Astrocyte (in vitro differentiated cells and primary cell): ENCODE results near the gene AP5S1. TPM values are rescaled to one million over a fixed set of nuclear protein-coding genes. Genes with fewer than 3 reads are reported as not detected.
A peak's percentile ranks its signal among the peaks of the same experiment; 100 is the strongest.

Experiments
- DNase-seq: peaks from one replicate; pipeline ENCODE4 v3.0.0-alpha.2; 2010; ENCODE audit warnings: low read depth
- FAIRE-seq: peaks from 2 replicates; lab custom pipeline; 2011; peaks lifted over from hg19 to GRCh38; lab: Jason Lieb, UNC
- H2AFZ ChIP-seq: 2 replicates; pipeline ENCODE4 v1.6.0; 2012; ENCODE audit warnings: low read depth, low read length, inconsistent platforms
- H3K27ac ChIP-seq: 2 replicates; pipeline ENCODE4 v1.5.1; 2011; ENCODE audit warnings: low read depth, low read length, inconsistent platforms
- H3K27me3 ChIP-seq: 2 replicates; pipeline ENCODE4 v1.6.0; 2011; ENCODE audit warnings: low read length, inconsistent platforms; ENCODE audit not compliant: insufficient read depth
- H3K36me3 ChIP-seq: 2 replicates; pipeline ENCODE4 v1.5.1; 2011; ENCODE audit warnings: low read length, inconsistent platforms; ENCODE audit not compliant: insufficient read depth
- H3K4me1 ChIP-seq: 2 replicates; pipeline ENCODE4 v1.5.1; 2011; ENCODE audit warnings: low read length, inconsistent platforms; ENCODE audit not compliant: insufficient read depth
- H3K4me2 ChIP-seq: 2 replicates; pipeline ENCODE4 v1.6.0; 2012; ENCODE audit warnings: low read length, inconsistent platforms
- H3K4me3 ChIP-seq: 2 replicates; pipeline ENCODE4 v1.5.1; 2011; ENCODE audit warnings: low read depth, mild to moderate bottlenecking, low read length, inconsistent platforms; ENCODE audit not compliant: insufficient read depth
- H3K79me2 ChIP-seq: 2 replicates; pipeline ENCODE4 v1.6.0; 2012; ENCODE audit warnings: mild to moderate bottlenecking, low read length, inconsistent platforms; ENCODE audit not compliant: insufficient read depth
- H3K9ac ChIP-seq: 2 replicates; pipeline ENCODE4 v1.6.0; 2012; ENCODE audit warnings: mild to moderate bottlenecking, low read length, inconsistent platforms
- H3K9me3 ChIP-seq: 2 replicates; pipeline ENCODE4 v1.5.1; 2012; ENCODE audit warnings: low read depth, mild to moderate bottlenecking, low read length, inconsistent platforms; ENCODE audit not compliant: insufficient read depth
- H4K20me1 ChIP-seq: 2 replicates; pipeline ENCODE4 v1.6.0; 2012; ENCODE audit warnings: low read length, inconsistent platforms; ENCODE audit not compliant: insufficient read depth
- H3K27ac Mint-ChIP-seq: one replicate; pipeline ENCODE4 v1.8.0; 2021; ENCODE audit warnings: mild to moderate bottlenecking, mixed read lengths; ENCODE audit not compliant: unreplicated experiment
- H3K27me3 Mint-ChIP-seq: one replicate; pipeline ENCODE4 v1.8.0; 2021; ENCODE audit warnings: low read depth, mixed read lengths; ENCODE audit not compliant: unreplicated experiment
- H3K36me3 Mint-ChIP-seq: one replicate; pipeline ENCODE4 v1.8.0; 2021; ENCODE audit warnings: low read depth, mixed read lengths; ENCODE audit not compliant: unreplicated experiment
- H3K4me1 Mint-ChIP-seq: one replicate; pipeline ENCODE4 v1.8.0; 2021; ENCODE audit warnings: low read depth, mixed read lengths; ENCODE audit not compliant: unreplicated experiment
- H3K4me3 Mint-ChIP-seq: one replicate; pipeline ENCODE4 v1.8.0; 2021; ENCODE audit warnings: mild to moderate bottlenecking, moderate library complexity, mixed read lengths; ENCODE audit not compliant: unreplicated experiment
- H3K9me3 Mint-ChIP-seq: one replicate; pipeline ENCODE4 v1.8.0; 2021; ENCODE audit warnings: mild to moderate bottlenecking, mixed read lengths; ENCODE audit not compliant: unreplicated experiment
- EZH2 ChIP-seq: IDR thresholded peaks from 2 replicates; pipeline ENCODE4 v1.6.1; 2012; ENCODE audit warnings: mild to moderate bottlenecking, low read length, inconsistent platforms; ENCODE audit not compliant: insufficient read depth
- total RNA-seq: library from RNA; stranded (reverse); gene quantifications from 2 replicates; pipeline ENCODE4 v1.2.1, GENCODE V29; 2021
- TF ChIP-seq, protein P1 (sequence below): IDR thresholded peaks from 2 replicates; pipeline ENCODE4 v1.5.1; 2011; ENCODE audit warnings: low read depth, mild to moderate bottlenecking, inconsistent platforms, low read length, moderate library complexity; ENCODE audit not compliant: insufficient read depth

AP5S1 gene
- total RNA-seq, 1 donor from 2014 or later: 12.6 TPM

DNA sequence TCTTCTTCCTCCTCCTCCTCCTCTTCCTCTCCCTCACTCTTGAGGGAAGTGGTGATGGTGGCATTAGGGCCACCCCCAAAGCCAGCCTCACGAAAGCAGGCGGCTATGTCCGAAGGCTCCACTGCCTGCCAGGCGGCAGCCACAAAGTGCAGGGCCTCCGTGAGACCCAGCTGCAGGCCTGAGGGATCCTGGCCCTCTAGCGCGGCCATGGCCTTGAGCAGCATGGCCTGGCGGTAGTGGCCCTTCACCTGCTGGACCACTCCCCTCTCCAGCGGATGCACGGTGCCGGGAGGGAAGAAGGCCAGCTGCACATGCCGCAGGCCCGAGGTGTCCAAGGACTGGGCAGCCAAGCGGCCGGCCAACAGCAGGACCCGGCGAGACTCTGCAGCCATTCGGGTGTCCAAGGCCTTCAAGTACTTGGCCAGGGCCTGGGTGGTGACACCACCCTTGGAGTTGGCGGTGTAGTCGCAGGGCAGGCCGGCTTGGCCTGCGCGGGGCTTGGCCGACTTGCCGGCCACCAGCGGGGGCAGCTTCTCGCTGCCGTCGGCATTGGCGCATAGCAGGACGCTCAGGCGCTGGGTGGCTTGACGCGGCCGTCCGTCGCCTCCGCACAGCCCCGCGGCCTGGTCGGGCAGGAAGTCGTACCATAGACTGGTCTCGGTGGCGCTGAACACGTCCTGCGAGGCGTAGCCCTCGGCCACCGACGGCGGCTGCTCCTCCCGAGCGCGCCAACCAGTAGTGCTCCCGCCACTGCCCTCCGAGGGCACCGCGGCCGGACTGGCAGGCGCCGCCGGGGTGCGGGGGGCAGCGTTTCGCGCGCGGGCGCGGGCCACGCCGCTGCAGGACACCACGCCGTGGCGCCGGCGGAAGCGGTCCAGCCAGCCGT lies 34.9 kb upstream of the AP5S1 start:
- Histone ChIP-seq H3K4me1 (peaks cover 18% of the 10 kb centered on the region), H3K9me3 (no peaks in the 10 kb centered on the region), H3K4me3 (peak overlapping the region; percentile 70), H4K20me1 (peaks cover 48% of the 10 kb centered on the region), H3K4me2 (peak overlapping the region; percentile 97), H3K79me2 (peaks cover 35% of the 10 kb centered on the region), H3K9ac (peak overlapping the region; percentile 85), H3K36me3 (no peaks in the 10 kb centered on the region), H3K27me3 (no peaks in the 10 kb centered on the region), H3K27ac (peak overlapping the region; percentile 64), H2AFZ (peak overlapping the region; percentile 63)
- TF ChIP-seq EZH2: no peak
- TF ChIP-seq, protein P1, sequence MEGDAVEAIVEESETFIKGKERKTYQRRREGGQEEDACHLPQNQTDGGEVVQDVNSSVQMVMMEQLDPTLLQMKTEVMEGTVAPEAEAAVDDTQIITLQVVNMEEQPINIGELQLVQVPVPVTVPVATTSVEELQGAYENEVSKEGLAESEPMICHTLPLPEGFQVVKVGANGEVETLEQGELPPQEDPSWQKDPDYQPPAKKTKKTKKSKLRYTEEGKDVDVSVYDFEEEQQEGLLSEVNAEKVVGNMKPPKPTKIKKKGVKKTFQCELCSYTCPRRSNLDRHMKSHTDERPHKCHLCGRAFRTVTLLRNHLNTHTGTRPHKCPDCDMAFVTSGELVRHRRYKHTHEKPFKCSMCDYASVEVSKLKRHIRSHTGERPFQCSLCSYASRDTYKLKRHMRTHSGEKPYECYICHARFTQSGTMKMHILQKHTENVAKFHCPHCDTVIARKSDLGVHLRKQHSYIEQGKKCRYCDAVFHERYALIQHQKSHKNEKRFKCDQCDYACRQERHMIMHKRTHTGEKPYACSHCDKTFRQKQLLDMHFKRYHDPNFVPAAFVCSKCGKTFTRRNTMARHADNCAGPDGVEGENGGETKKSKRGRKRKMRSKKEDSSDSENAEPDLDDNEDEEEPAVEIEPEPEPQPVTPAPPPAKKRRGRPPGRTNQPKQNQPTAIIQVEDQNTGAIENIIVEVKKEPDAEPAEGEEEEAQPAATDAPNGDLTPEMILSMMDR: no peak
- H3K27me3 Mint-ChIP-seq: peaks cover 5% of the 10 kb centered on the region
- H3K27ac Mint-ChIP-seq: no peak overlapping the region
- peaks cover 2% of the 10 kb centered on the region for H3K36me3 Mint-ChIP-seq
- peaks cover 2% of the 10 kb centered on the region for H3K9me3 Mint-ChIP-seq
- no peak overlapping the region for H3K4me3 Mint-ChIP-seq
- DNase-seq (no peak), FAIRE-seq (no peak)
- peaks cover 6% of the 10 kb centered on the region for H3K4me1 Mint-ChIP-seq

DNA sequence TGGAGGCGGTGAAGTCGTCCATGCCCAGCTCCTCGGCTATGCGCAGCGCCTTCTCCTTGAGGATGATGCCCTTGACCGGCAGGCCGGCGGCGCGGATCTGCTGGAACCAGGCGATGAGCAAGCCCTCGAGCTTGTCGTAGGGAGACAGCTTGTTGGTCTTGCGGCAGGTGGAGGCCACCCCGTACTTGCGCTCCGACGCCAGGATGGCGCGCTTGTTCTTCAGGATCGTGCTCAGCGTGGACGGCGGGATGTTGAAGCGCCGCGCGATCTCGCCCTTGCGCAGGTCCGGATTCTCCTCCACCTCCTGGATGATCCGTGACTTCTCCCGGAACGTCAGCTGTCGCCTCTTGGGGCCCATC lies 34.2 kb upstream of the AP5S1 start:
- Histone ChIP-seq H4K20me1 (peaks cover 48% of the 10 kb centered on the region), H3K27me3 (no peaks in the 10 kb centered on the region), H3K4me1 (peaks cover 18% of the 10 kb centered on the region), H3K79me2 (peaks cover 35% of the 10 kb centered on the region), H3K4me2 (peak overlapping the region; percentile 97), H3K27ac (peak overlapping the region; percentile 64), H2AFZ (peak overlapping the region; percentile 63), H3K4me3 (peak overlapping the region; percentile 70), H3K9ac (peak overlapping the region; percentile 85), H3K9me3 (no peaks in the 10 kb centered on the region), H3K36me3 (no peaks in the 10 kb centered on the region)
- DNase-seq (peak; percentile 53), FAIRE-seq (no peak)
- H3K27me3 Mint-ChIP-seq: peaks cover 8% of the 10 kb centered on the region
- H3K27ac Mint-ChIP-seq: no peak overlapping the region
- H3K36me3 Mint-ChIP-seq: peaks cover 2% of the 10 kb centered on the region
- H3K4me1 Mint-ChIP-seq: peaks cover 2% of the 10 kb centered on the region
- H3K4me3 Mint-ChIP-seq: peak overlapping the region; percentile 85
- peaks cover 2% of the 10 kb centered on the region for H3K9me3 Mint-ChIP-seq
- TF ChIP-seq, protein P1: no peak
- no peak for TF ChIP-seq EZH2
